Upper lobe of left lung (tissue), 6 donors: ENCODE data around the gene VASP. TPM values are rescaled to one million over a fixed set of nuclear protein-coding genes. Genes with fewer than 3 reads are reported as not detected.

Source experiments
- ATAC-seq, 2 donors: fragments of 200-7000 bp; cut with Tn5 transposase; one replicate each; pipeline ENCODE4 v1.9.1; 2022; ENCODE audit warnings: mild to moderate bottlenecking in 2 of 2, moderate library complexity in 2 of 2; ENCODE audit not compliant: low FRiP score in 2 of 2
- DNase-seq, 2 donors: peaks; one replicate each; pipeline ENCODE4 v3.0.0-alpha.2; 2019 to 2020
- H3K27ac ChIP-seq, 4 donors: fragments of 200-600 bp; sonication (generic); one replicate each; pipeline ENCODE4 v1.5.1; 2016 to 2019
- H3K27me3 ChIP-seq, 4 donors: fragments of 200-600 bp; sonication (generic); one replicate each; pipeline ENCODE4 v1.5.1; 2017 to 2019
- H3K36me3 ChIP-seq, 4 donors: fragments of 200-600 bp; sonication (generic); one replicate each; pipeline ENCODE4 v1.5.1; 2016 to 2019
- H3K4me1 ChIP-seq, 4 donors: fragments of 200-600 bp; sonication (generic); one replicate each; pipeline ENCODE4 v1.5.1; 2018 to 2019
- H3K4me3 ChIP-seq, 4 donors: fragments of 200-600 bp; sonication (generic); one replicate each; pipeline ENCODE4 v1.5.1; 2017 to 2019; ENCODE audit warnings: mild to moderate bottlenecking in 2 of 4, moderate library complexity in 1 of 4
- H3K9me3 ChIP-seq, 4 donors: fragments of 200-600 bp; sonication (generic); one replicate each; pipeline ENCODE4 v1.5.1; 2018 to 2019
- EP300 ChIP-seq, 4 donors: sonication (generic); formaldehyde crosslinking; IDR thresholded peaks; one replicate each; pipeline ENCODE4 v1.5.1; 2017; ENCODE audit warnings: antibody characterized with exemption in 4 of 4, control low read depth in 2 of 4
- POLR2A ChIP-seq, 4 donors: fragments of 450-650 bp; IDR thresholded peaks; one replicate each; pipeline ENCODE4 v1.5.1; 2016 to 2017; ENCODE audit warnings: antibody characterized with exemption in 4 of 4, mild to moderate bottlenecking in 2 of 4
- POLR2AphosphoS5 ChIP-seq, 2 donors: sonication (generic); formaldehyde crosslinking; IDR thresholded peaks; one replicate each; pipeline ENCODE4 v1.5.1; 2017; ENCODE audit warnings: antibody characterized with exemption in 2 of 2
- WGBS, 2 donors: methylation state at CpG; one replicate each; pipeline ENCODE4 v1.1.5; 2017 to 2018; 5-methylcytosine and 5-hydroxymethylcytosine counted together
- total RNA-seq, 6 donors: library from RNA; depleted of rRNA in 4 of 6; stranded (reverse); fragments of >200 nt in 4 of 6; gene quantifications; one replicate each; pipeline versions ENCODE4 v1.1.0 to v1.2.1, GENCODE V29; 2016 to 2021
- TF ChIP-seq, protein P1 (sequence below), 6 experiments: fragments of 450-650 bp in 4 of 6; fragments of 200-600 bp in 2 of 6; sonication (generic) in 2 of 6; IDR thresholded peaks; one replicate each; pipeline ENCODE4 v1.5.1; 2016 to 2019; ENCODE audit warnings: antibody characterized with exemption in 6 of 6
- donor health status: DM: no; HTN: no; CAD: no; lungs with moderate emphysema.
- donor health status: DM: no; HTN: yes; CAD: no; lungs with severe emphysema.

Gene VASP
- 100 to 1,000 TPM in 4 of 6 donors, 10 to 100 TPM in 2; 68.1 to 266 (median 143) TPM for total RNA-seq

- DNase-seq (peak; percentile 92 to 95), ATAC-seq (peak; percentile 91 to 93)
- Histone ChIP-seq H3K4me1 (peaks cover 22 to 43% (median 34%) of the 10 kb centered on the region in 4 donors), H3K9me3 (no peaks in the 10 kb centered on the region), H3K27ac (peak within 1 kb of the TSS; percentile 89 to 97 (median 93)), H3K27me3 (no peaks in the 10 kb centered on the region), H3K36me3 (no peaks in the 10 kb centered on the region), H3K4me3 (peak within 1 kb of the TSS; percentile 87 to 100 (median 97))
- TF ChIP-seq EP300 (IDR thresholded peaks at IDR 0.05): peak in 1 of 4 donors; percentile 76
- peak in 3 of 4 donors; percentile 81 to 98 (median 97) for TF ChIP-seq POLR2A (IDR thresholded peaks at IDR 0.05)
- TF ChIP-seq, protein P1, sequence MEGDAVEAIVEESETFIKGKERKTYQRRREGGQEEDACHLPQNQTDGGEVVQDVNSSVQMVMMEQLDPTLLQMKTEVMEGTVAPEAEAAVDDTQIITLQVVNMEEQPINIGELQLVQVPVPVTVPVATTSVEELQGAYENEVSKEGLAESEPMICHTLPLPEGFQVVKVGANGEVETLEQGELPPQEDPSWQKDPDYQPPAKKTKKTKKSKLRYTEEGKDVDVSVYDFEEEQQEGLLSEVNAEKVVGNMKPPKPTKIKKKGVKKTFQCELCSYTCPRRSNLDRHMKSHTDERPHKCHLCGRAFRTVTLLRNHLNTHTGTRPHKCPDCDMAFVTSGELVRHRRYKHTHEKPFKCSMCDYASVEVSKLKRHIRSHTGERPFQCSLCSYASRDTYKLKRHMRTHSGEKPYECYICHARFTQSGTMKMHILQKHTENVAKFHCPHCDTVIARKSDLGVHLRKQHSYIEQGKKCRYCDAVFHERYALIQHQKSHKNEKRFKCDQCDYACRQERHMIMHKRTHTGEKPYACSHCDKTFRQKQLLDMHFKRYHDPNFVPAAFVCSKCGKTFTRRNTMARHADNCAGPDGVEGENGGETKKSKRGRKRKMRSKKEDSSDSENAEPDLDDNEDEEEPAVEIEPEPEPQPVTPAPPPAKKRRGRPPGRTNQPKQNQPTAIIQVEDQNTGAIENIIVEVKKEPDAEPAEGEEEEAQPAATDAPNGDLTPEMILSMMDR (IDR thresholded peaks at IDR 0.05): peak in 1 of 6 experiments; percentile 17
- peak; percentile 96 to 98 for TF ChIP-seq POLR2AphosphoS5 (IDR thresholded peaks at IDR 0.05)
- WGBS, 2 donors: 0 to 1% methylated on average over 31 to 34 of the region's 65 CpGs
Observed at GRCh38 chr19:45506989-45507871, at the start of gene VASP. VASP (plus strand) TSS chr19:45507479; CDS start chr19:45507772, 293 bp downstream.

DNA sequence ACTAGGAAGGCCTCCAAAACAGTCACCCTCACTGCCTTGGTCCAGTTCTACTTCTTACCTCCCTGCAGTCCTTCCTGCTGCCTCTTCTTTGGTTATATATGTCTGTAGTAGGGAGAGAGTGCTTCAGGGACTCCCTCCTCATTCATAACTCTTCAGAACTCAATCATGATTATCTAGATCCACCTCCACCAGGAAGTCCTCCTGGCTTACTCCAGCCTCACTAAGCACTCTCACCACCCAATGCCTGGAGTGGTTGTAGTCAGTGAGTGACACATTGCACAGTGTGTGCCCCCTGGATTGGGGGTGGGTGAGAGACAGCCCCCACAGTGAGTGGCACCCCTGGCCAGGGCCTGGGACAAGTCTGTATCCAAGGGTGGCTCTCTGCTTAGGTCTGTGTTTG lies 49.5 kb upstream of the VASP start:
- no peak for TF ChIP-seq POLR2AphosphoS5 (IDR thresholded peaks at IDR 0.05)
- TF ChIP-seq POLR2A (IDR thresholded peaks at IDR 0.05): no peak
- TF ChIP-seq, protein P1 (IDR thresholded peaks at IDR 0.05): no peak
- TF ChIP-seq EP300 (IDR thresholded peaks at IDR 0.05): no peak
- no peaks in the 10 kb centered on the region for H3K9me3 ChIP-seq
- no peak overlapping the region for H3K4me3 ChIP-seq
- H3K4me1 ChIP-seq: peaks cover 21 to 35% (median 28%) of the 10 kb centered on the region in 4 donors
- H3K27me3 ChIP-seq: no peaks in the 10 kb centered on the region
- ATAC-seq (no peak), DNase-seq (no peak)
- no peaks in the 10 kb centered on the region for H3K36me3 ChIP-seq
- no peak overlapping the region for H3K27ac ChIP-seq

DNA sequence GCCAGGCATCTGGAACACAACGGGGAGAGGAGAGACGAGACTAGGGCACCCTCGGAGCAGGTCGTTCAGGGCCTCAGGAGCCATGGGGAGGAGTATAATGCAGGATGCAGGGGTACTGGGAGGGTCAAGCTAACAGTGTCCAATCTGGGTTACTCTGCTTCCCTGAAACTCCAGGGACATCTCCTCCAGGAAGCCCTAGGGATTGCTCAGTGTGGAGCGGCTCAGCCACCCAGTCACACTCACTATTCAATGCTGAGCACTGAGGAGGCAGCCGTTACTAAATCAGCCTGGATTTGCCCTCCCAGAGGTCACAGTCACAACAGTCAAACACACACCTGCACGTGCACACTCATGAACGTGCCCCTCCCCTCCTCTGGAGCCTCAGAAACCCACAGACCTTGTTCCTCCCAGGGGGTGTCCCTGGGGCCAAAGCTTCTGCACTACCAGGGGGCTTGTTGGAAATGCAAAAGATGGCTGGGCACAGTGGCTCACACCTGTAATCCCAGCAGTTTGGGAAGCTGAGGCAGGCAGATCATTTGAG lies 46.4 kb upstream of the VASP start:
- ATAC-seq: no peak
- no peak for DNase-seq
- H3K36me3 ChIP-seq: no peaks in the 10 kb centered on the region
- H3K9me3 ChIP-seq: no peaks in the 10 kb centered on the region
- no peak for TF ChIP-seq POLR2A (IDR thresholded peaks at IDR 0.05)
- no peak for TF ChIP-seq POLR2AphosphoS5 (IDR thresholded peaks at IDR 0.05)
- TF ChIP-seq, protein P1 (IDR thresholded peaks at IDR 0.05): no peak
- no peak for TF ChIP-seq EP300 (IDR thresholded peaks at IDR 0.05)
- H3K4me3 ChIP-seq: no peak overlapping the region
- 51 to 57% methylated on average over 8 of the region's 8 CpGs for WGBS, 2 donors
- peaks cover 7 to 10% (median 9%) of the 10 kb centered on the region in 4 donors for H3K4me1 ChIP-seq
- H3K27ac ChIP-seq: no peak overlapping the region
- no peaks in the 10 kb centered on the region for H3K27me3 ChIP-seq

DNA sequence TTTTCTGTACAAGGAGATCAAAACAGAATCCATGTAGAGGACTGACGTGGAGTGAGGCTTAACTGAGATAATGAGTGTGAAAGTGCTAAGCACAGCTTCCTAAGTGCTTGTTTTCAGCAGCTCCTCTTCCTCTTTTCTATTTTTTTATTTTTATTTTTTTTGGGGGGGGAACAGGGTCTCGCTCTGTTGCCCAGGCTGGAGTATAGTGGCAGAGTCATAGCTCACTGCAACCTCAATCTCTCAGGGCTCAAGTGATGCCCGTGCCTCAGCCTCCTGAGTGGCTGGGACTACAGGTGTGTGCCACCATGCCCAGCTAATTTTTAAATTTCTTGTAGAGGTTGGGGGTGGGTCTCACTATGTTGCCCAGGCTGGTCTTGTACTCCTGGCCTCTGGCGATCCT lies 45.1 kb upstream of the VASP start:
- TF ChIP-seq, protein P1 (IDR thresholded peaks at IDR 0.05): no peak
- TF ChIP-seq POLR2AphosphoS5 (IDR thresholded peaks at IDR 0.05) (no peak), EP300 (IDR thresholded peaks at IDR 0.05) (no peak), POLR2A (IDR thresholded peaks at IDR 0.05) (no peak)
- H3K9me3 ChIP-seq: no peaks in the 10 kb centered on the region
- H3K27me3 ChIP-seq: no peaks in the 10 kb centered on the region
- H3K4me1 ChIP-seq: peaks cover 4 to 6% (median 5%) of the 10 kb centered on the region in 4 donors
- WGBS, 2 donors: 69 to 75% methylated on average over 4 of the region's 4 CpGs
- DNase-seq (no peak), ATAC-seq (no peak)
- H3K4me3 ChIP-seq: no peak overlapping the region
- no peak overlapping the region for H3K27ac ChIP-seq
- no peaks in the 10 kb centered on the region for H3K36me3 ChIP-seq
